HG02938 (cell line): ENCODE measurements around the gene ERICH2.

Experiments used
- ATAC-seq: cut with Tn5 transposase; IDR thresholded peaks from one replicate; pipeline ENCODE4 v1.9.1; 2021; ENCODE audit warnings: mild to moderate bottlenecking, moderate library complexity; ENCODE audit not compliant: unreplicated experiment

The ERICH2 gene

GRCh38 chr2:170815746-170816503 lies 45.7 kb downstream of the ERICH2 start:
- no peak for ATAC-seq

GRCh38 chr2:170816504-170817092 lies 46.4 kb downstream of the ERICH2 start, which contains the start of gene GAD1:
Gene GAD1, plus strand, starts transcription at chr2:170816887. Its CDS starts 1,705 bp downstream, at chr2:170818592.
- no peak for ATAC-seq

GRCh38 chr2:170817093-170818035 lies 47.2 kb downstream of the ERICH2 start:
- ATAC-seq, result no peak

- ATAC-seq, result no peak
Observed at GRCh38 chr2:170818036-170818751, 48.0 kb downstream of the ERICH2 start.

GRCh38 chr2:170818752-170819470 lies 48.7 kb downstream of the ERICH2 start:
- ATAC-seq, result no peak

- ATAC-seq, result no peak
Observed at GRCh38 chr2:170819680-170820664, 49.8 kb downstream of the ERICH2 start.

GRCh38 chr2:170820757-170821530 lies 50.8 kb downstream of the ERICH2 start:
- ATAC-seq, result no peak

- ATAC-seq, result no peak
Observed at GRCh38 chr2:170821531-170822289, 51.5 kb downstream of the ERICH2 start.

- ATAC-seq, result no peak
Observed at GRCh38 chr2:170822290-170823087, 52.3 kb downstream of the ERICH2 start.

- no peak for ATAC-seq
Observed at GRCh38 chr2:170823088-170823897, 53.1 kb downstream of the ERICH2 start.

- no peak for ATAC-seq
Observed at GRCh38 chr2:170823898-170824215, 53.7 kb downstream of the ERICH2 start.

GRCh38 chr2:170824526-170825015 lies 54.4 kb downstream of the ERICH2 start:
- ATAC-seq, result no peak

- ATAC-seq, result no peak
Observed at GRCh38 chr2:170827841-170828532, 57.8 kb downstream of the ERICH2 start.

- no peak for ATAC-seq
Observed at GRCh38 chr2:170828533-170828916, 58.3 kb downstream of the ERICH2 start.

GRCh38 chr2:170829036-170829435 lies 58.9 kb downstream of the ERICH2 start:
- no peak for ATAC-seq
